CD4-positive, alpha-beta T cell treated with Interleukin-6 for 4 hours (primary cell): ENCODE data around the gene SPINK8.
"Not testable (repeated sequence)": the region's sequence is repeated elsewhere in the genome, so short reads cannot be mapped to it uniquely, and the experiment has no call there.

Source experiments
- DNase-seq: peaks from one replicate; pipeline ENCODE4 v3.0.0-alpha.2; 2020; ENCODE audit warnings: mixed read lengths

Gene SPINK8

GRCh38 chr3:48333346-48334245 lies at the start of gene SPINK8:
Gene SPINK8, minus strand, starts transcription at chr3:48333661. Its CDS starts 5,320 bp downstream, at chr3:48328341.
- DNase-seq: not testable (repeated sequence)

DNA sequence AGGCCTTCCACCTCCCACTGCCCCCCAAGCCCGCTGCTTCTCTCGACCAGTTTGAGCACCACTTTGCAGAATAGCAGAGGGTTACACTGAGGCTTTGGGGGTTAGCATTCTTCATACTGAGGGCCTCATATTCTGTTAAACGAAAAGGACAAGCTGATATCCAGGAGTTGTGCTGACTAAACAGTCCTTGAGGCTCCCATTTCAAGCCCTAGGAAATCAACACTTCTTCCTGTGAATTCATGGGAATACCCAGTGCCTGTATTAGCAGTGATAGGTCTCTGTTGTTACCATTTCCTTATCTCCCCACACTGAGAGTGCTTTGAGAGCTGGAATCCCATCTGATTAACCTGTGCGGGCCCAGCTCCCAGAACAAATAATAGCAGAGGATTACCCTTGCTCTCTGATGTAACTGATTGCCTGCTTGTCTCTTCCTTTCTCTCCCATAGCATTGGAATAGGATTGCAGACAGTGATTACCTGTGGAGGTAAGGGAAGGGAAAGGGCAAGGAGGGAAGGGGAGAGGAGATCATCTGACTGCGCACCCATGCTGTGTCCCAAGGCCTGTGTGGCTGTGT lies 39.5 kb upstream of the SPINK8 start:
- DNase-seq: no peak

- no peak for DNase-seq
Measured at GRCh38 chr3:48372377-48372770, 38.9 kb upstream of the SPINK8 start.

DNA sequence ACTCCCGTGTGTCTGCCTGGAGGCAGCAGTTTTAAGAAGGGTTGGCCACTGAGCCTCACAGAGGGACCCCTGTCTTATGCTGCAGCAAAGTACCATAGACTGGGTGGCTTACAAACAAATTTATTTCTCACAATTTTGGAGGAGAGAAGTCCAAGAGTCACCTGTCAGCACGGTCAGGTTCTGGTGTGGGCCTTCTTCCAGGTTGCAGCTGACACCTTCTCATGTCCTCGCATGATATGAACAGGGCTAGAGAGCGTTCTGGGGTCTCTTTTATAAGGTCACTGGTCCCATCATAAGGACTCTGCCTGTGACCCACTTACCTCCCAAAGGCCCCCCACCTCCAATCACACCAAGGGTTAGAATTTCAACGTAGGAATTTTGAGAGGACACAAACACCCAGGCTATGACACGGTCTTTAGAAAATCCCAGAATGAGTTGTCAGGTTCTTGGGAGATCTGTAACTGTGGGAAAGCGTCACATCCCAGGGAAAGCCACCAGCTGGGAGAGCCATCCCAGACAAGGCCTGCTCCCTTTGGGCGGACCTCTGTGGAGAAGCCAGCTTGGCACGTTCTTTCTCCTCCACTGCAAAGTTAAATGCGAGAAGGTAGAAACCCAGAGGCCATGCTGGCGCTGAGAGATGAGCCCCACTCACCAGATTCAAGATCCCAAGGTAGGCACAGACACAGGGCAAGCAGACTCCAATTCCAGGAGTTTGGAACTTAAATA lies 38.4 kb upstream of the SPINK8 start, which contains the start of gene FBXW12:
Gene FBXW12 (plus strand): TSS at position 569 of the 726 bp plus-strand sequence. CDS start 549 bp downstream, outside the sequence.
- no peak for DNase-seq

GRCh38 chr3:48370333-48370713 lies 36.9 kb upstream of the SPINK8 start:
- DNase-seq: no peak

DNA sequence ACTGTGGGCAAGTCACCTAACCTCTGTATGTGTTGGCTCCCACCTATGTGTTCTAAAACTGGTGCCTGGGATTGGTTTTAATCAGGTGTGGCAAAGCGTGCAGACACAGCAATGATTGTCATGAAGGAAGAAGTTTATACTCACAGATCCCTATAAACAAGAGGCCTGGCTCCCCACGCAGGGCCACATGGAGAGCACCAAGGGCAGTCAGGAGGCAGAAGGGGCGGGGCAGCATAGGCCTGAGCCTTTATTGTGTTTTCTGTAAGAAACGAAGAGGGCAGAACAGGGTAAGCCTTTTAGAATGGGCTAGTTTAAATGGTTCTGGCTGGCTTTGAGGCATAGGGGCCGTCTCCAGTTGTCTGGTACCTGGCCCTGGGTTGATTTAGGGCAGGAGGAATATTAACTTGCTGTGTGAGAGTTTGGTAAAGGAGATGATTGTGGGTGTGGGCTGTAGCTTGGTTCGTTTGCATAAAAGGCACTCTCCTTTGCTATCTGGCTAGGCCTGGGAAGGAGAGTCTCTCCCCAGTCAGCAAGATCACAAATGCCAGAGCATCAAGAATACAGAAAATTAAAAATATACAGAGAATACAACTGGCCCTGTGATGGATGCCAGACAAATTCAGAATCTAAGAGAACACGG lies 36.4 kb upstream of the SPINK8 start:
- DNase-seq: no peak

DNA sequence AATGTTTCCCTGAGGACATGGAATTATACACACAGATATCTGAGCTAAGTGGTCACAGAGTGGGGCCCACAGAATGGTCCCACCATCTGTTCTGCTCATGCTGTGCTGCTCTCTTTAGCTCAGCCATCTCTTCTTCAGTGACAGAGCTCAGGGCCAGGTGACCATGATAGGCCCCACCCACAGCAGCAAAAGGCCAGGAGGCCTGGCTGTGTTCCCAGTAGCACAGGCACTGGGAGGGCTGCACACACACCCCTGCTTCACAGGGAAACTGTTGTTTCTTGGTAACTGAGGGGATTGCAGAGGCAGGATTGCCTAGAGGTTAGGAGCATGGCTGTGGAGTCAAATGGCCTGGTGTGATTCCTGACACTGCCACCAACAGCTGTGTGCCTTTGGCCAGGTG lies 33.7 kb upstream of the SPINK8 start:
- no peak for DNase-seq

DNA sequence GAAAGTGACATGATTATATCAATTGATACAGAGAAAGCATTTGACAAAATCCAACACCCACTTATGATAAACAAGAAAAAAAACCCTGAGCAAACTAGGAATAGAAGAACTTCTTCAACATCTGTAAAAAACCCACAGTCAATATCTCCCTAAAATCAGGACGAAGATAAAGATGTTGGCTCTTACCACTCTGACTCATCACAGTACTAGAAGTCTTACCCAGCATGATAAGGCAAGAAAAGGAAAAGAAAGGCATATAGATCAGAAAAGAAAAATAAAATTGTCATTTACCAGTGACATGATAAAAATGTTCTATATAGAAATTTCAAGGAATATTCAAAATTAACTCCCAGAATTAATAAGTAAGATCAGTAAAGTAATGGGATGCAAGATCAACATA lies 31.4 kb upstream of the SPINK8 start:
- DNase-seq: no peak

- DNase-seq: no peak
Measured at GRCh38 chr3:48361928-48362327, 28.5 kb upstream of the SPINK8 start.

DNA sequence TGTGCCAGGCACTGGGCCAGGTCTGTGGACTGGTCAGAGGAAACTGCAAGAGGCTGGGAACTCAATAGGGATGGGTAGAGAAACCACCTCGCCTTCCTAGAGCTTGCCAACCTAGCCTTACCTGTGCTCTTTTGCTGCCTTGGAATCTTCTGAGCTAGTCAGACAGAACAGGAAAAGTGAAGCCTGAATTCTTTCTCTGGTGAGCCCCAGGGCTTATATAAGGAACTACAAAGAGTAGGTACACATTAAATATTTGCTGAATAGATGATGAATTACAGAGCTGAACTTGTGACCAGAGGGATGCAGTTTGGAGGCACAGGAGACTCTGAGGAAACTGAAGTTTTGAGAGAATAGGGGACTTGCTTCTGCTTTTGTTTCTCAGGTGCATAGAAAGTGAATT lies 23.0 kb upstream of the SPINK8 start:
- no peak for DNase-seq

GRCh38 chr3:48353987-48354386 lies 20.5 kb upstream of the SPINK8 start:
- DNase-seq: no peak

- DNase-seq: no peak
Measured at GRCh38 chr3:48352546-48352945, 19.1 kb upstream of the SPINK8 start.

DNA sequence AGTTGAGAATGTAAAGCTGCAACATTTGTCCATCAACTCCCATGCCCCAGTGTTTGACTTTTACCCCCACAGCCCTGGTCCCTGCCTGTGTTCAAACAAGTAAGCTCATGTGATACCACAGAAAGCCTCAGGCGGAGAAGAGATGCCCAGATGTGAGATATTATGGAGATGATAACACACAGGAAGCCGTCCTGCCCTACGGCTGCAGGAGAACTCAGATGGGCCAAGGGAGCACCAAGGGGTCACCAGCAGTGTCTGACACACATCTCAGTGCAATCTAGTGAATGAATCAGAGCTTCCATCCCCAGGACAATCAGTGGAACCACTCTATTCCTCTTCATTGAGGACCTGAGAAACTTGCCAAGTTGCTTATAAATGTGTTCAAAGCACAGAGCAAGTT lies 14.0 kb upstream of the SPINK8 start:
- no peak for DNase-seq

DNA sequence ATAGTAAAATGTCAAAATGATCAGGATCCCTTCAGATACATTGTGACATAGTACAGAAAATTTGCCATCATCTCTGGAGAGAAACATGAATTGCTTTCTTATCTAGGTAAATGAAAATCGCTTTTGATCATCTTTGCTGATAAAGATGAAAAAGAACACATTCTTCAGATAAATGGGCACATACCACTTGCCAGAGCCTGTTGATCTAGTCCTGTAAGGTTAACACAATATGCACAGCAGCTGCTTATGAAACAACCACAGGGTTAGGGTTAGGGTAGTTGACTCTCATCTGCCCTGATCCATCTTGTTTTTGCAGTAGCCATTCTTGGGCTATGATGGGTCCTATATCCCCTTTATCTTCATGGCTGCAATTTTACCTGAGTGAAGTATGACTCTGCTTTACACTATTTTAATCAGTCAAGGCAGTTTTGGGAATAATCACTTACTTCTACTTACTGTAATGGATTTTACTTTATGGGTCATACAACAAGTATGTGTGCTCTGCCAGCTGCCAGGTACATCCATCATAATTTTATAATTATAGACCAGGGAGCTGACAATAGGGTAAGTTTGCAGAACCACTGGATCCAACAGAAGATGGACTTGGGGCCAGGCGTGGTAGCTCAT lies 12.6 kb upstream of the SPINK8 start:
- DNase-seq: no peak

DNA sequence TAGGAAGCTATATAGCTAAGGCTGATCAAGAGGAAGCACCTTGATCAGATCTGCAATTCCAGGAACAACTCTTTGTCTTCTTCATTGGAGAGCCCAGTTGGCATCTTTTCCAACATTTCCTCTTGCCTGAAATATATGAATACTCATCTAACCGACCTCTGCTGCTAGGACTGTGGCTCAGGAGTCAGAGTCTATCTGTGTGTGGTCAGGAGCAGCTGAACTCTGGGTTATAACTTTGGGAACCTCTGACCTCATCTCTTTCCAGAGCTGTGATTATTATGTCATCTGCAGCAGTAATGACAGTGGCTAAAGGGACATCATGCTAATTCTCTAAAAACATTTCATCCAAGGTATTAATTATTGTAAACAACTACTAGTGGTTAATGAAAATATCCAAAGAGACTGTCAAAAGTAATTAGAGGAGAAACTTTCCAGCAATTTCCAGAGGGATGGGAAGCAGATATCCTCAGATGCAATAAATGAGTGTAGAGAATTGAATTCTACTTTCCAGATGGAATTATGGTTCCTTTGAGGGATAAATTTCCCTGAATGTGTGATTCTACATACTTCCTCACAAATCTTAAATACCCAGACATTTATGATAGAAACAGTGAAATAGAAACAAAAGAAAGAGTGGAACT lies 11.5 kb upstream of the SPINK8 start:
- DNase-seq: no peak

DNA sequence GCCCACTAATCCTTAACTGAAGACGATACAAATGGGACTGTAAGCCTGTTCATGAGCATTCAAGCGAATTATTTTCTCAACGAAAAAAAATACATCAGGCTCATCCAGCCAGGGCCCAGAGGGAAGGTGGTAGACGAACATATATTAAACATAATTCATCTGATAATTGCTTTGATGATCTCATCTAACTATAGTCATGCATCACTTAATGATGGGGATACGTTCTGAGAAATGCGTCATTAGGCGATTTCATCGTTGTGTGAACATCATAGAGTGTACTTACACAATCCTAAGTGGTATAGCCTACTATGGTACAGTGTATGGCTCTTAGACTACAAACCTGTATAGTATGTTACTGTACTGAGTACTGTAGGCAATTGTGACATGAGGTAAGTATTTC lies 10.0 kb upstream of the SPINK8 start:
- no peak for DNase-seq

DNA sequence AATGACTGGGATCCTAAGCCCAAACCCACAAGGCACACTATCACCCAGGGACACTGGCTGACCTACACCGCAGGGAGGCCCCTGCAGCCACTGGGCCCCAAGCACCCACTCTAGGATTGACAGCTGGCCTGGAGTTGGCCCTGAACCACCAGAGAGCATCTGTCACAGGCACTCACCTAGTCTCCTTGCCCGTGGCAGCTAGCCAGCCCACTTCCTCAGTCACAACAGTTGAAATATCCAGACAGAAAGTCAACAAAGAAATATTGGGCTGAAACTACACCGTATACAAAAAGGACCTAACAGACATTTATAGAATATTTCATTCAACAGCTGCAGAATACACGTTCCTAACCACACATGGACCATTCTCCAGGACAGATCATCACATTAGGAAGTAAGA lies 5.2 kb upstream of the SPINK8 start:
- no peak for DNase-seq

DNA sequence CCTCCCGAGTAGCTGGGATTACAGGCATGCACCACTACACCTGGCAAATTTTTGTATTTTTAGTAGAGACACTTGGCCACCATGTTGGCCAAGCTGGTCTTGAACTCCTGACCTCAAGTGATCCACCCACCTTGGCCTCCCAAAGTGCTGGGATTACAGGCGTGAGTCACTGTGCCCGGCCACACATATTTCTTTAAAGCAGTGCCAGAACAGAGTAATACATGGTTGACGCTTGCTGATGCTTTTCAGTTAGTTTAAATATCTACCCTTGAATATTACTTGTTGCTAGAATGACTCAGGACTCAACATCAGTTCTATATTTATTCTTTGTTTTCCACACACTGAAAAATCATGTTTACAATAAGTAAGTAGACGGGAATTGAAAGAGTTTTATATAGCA lies 4.1 kb upstream of the SPINK8 start:
- not testable (repeated sequence) for DNase-seq

GRCh38 chr3:48335286-48335685 lies 1.8 kb upstream of the SPINK8 start:
- not testable (repeated sequence) for DNase-seq

- DNase-seq: no peak
Measured at GRCh38 chr3:48334605-48335004, 1.1 kb upstream of the SPINK8 start.

DNA sequence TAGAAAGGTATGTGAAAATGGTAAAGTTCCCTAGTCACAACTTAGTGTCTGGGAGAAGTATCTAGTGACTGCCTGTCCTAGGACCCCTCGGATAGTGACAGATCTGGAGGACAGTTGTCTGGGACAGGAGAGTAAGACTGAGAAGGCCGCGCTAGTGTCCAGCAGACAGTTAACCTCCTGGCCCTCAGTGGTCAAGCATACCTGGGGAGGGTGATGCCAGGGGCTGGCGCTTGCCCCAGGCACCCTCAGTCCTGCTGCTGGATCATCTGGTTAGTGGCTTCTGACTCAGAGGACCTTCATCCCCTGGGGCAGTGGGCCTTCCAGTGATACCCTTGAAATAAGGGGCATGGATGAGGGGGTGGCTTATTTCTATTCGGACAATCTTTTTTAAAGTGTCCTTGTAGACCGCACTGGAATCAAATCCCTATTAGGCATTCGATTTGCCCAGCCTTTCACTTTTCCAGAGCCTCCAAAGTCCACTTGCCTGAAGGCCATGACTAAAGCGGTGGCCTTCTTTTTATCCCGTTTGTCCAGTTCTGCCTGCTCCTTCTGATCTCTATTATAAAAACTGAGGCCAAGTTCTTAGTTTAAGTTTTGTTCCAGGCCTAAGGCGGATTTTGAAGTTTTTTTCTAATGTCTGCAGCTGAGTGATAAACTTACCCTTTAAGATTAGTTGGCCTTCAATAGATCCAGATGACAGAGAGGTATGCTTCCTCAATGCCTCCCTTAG lies 1.6 kb downstream of the SPINK8 start:
- DNase-seq: not testable (repeated sequence)
